Tibial nerve (tissue), 4 donors: ENCODE data around the gene GBF1. TPM values are rescaled to one million over a fixed set of nuclear protein-coding genes. Genes with fewer than 3 reads are reported as not detected.

Experiments used
- DNase-seq, 2 donors: peaks; one replicate each; pipeline ENCODE4 v3.0.0-alpha.2; 2019; ENCODE audit warnings: low spot score in 2 of 2
- H3K27ac ChIP-seq, 4 donors: fragments of 200-600 bp; sonication (generic) in 3 of 4; one replicate each; pipeline ENCODE4 v1.5.1; 2017 to 2019; ENCODE audit warnings: mild to moderate bottlenecking in 1 of 4
- H3K27me3 ChIP-seq, 2 donors: fragments of 200-600 bp; sonication (generic) in 1 of 2; one replicate each; pipeline versions ENCODE4 v1.5.1 to v1.6.0; 2017 to 2019
- H3K36me3 ChIP-seq, 3 donors: fragments of 200-600 bp; sonication (generic); one replicate each; pipeline ENCODE4 v1.5.1; 2018 to 2019
- H3K4me1 ChIP-seq, 4 donors: fragments of 200-600 bp; sonication (generic) in 3 of 4; one replicate each; pipeline ENCODE4 v1.5.1; 2017 to 2019
- H3K4me3 ChIP-seq, 4 donors: fragments of 200-600 bp; sonication (generic) in 3 of 4; one replicate each; pipeline ENCODE4 v1.5.1; 2017 to 2019; ENCODE audit warnings: mild to moderate bottlenecking in 1 of 4, moderate library complexity in 1 of 4
- H3K9me3 ChIP-seq, 4 donors: fragments of 200-600 bp; sonication (generic) in 3 of 4; one replicate each; pipeline ENCODE4 v1.5.1; 2017 to 2019
- CTCF ChIP-seq, 5 experiments: fragments of 200-600 bp in 3 of 5; fragments of 450-650 bp in 2 of 5; sonication (generic) in 3 of 5; IDR thresholded peaks; one replicate each; pipeline ENCODE4 v1.5.1; 2016 to 2019; ENCODE audit warnings: antibody characterized with exemption in 5 of 5, mild to moderate bottlenecking in 3 of 5, moderate library complexity in 2 of 5
- EP300 ChIP-seq, 2 donors: sonication (generic); formaldehyde crosslinking; IDR thresholded peaks; one replicate each; pipeline ENCODE4 v1.6.1; 2017; ENCODE audit warnings: antibody characterized with exemption in 2 of 2, mild to moderate bottlenecking in 1 of 2
- POLR2A ChIP-seq, 2 donors: fragments of 450-650 bp; IDR thresholded peaks; one replicate each; pipeline ENCODE4 v1.6.1; 2017; ENCODE audit warnings: antibody characterized with exemption in 2 of 2, mild to moderate bottlenecking in 2 of 2, moderate library complexity in 2 of 2
- WGBS, 2 donors: methylation state at CpG; one replicate each; pipeline ENCODE4 v1.1.5; 2018; 5-methylcytosine and 5-hydroxymethylcytosine counted together
- total RNA-seq, 4 donors: library from RNA; depleted of rRNA; stranded (reverse); fragments of >200 nt; gene quantifications; one replicate each; pipeline ENCODE4 v1.1.0, GENCODE V29; 2016

Gene GBF1
- total RNA-seq, 4 donors from 2014 or later: 31.0 to 38.0 (median 36.1) TPM

DNA sequence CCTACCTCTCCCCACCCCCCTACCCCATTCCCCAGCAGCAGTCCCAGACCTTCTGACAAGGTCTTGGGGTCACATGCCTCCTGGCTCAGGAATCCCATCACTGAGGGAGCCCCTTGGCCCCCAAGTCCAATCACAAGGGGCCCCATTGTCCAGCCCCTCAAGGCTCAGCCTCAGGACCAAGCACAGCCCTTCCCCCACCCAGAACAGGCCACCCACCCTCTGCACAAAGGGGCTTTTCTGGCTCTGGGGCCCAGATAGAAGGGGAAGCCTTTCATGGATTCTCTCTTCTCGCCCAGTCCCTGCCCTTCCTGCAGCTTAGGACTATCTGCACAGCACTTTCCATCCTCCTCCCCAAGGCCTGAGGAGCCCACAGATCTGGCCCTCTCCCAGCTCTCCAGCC, 180.1 kb downstream of the GBF1 start:
- Histone ChIP-seq H3K9me3 (no peaks in the 10 kb centered on the region), H3K36me3 (peaks cover 0 to 22% (median 7%) of the 10 kb centered on the region in 3 donors), H3K4me3 (peak overlapping the region in 1 of 4 donors; percentile 98), H3K27me3 (no peaks in the 10 kb centered on the region), H3K4me1 (peaks cover 0 to 48% (median 19%) of the 10 kb centered on the region in 4 donors), H3K27ac (peak overlapping the region in 1 of 4 donors; percentile 55)
- TF ChIP-seq EP300 (IDR thresholded peaks at IDR 0.05): no peak
- no peak for TF ChIP-seq POLR2A (IDR thresholded peaks at IDR 0.05)
- no peak for TF ChIP-seq CTCF (IDR thresholded peaks at IDR 0.05)
- WGBS, 2 donors: 21 to 35% methylated on average over 1 of the region's 1 CpG
- DNase-seq: no peak

- TF ChIP-seq POLR2A (IDR thresholded peaks at IDR 0.05): no peak
- no peak for TF ChIP-seq EP300 (IDR thresholded peaks at IDR 0.05)
- no peak for TF ChIP-seq CTCF (IDR thresholded peaks at IDR 0.05)
- Histone ChIP-seq H3K9me3 (no peaks in the 10 kb centered on the region), H3K4me1 (peaks cover 0 to 57% (median 22%) of the 10 kb centered on the region in 4 donors), H3K27ac (no peak overlapping the region), H3K27me3 (no peaks in the 10 kb centered on the region), H3K36me3 (peaks cover 0 to 22% (median 7%) of the 10 kb centered on the region in 3 donors), H3K4me3 (no peak overlapping the region)
- no peak for DNase-seq
- WGBS, 2 donors: 73 to 79% methylated on average over 7 of the region's 7 CpGs
Measured at GRCh38 chr10:102426803-102427287, 181.5 kb downstream of the GBF1 start.

- peaks cover 0 to 7% (median 0%) of the 10 kb centered on the region in 3 donors for H3K36me3 ChIP-seq
- peaks cover 0 to 8% of the 10 kb centered on the region in 2 donors for H3K27me3 ChIP-seq
- peaks cover 0 to 50% (median 12%) of the 10 kb centered on the region in 4 donors for H3K4me1 ChIP-seq
- WGBS, 2 donors: 66 to 75% methylated on average over 8 of the region's 8 CpGs
- H3K4me3 ChIP-seq: no peak overlapping the region
- H3K27ac ChIP-seq: no peak overlapping the region
- TF ChIP-seq CTCF (IDR thresholded peaks at IDR 0.05) (no peak), EP300 (IDR thresholded peaks at IDR 0.05) (no peak), POLR2A (IDR thresholded peaks at IDR 0.05) (no peak)
- no peaks in the 10 kb centered on the region for H3K9me3 ChIP-seq
- DNase-seq: no peak
Measured at GRCh38 chr10:102429468-102429867, 184.1 kb downstream of the GBF1 start.

DNA sequence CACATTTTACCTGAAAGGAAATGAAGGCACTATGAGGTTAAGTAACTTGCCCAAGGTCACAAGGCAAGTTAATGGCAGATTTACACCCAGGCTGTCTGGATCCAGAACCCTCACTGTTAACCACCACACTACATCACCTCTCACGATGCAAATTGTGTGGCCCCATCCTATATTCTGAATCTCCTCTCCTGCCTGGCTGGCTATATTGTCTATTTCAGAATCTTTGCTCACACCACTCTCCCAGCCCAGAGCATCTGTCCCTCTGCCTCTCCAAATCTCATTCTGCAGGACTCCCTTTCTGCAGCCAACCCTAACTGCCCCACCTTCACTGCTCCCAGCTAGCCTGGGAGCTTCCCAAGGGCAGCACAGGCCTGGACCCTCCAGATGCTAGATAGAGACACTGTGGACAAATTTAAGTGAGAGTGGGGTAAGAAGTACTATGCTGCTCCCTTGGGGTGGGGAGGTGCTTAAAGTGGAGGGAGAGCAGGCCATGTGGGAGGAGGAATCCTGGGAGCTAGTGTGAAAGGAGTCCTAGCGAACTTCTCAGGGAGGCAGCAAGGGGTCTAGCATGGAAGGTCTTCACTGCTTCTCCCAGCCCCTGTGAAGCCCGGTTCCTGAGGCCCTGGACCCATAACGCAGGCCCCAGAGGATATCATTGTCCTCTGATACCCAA, 186.3 kb downstream of the GBF1 start:
- no peak for TF ChIP-seq EP300 (IDR thresholded peaks at IDR 0.05)
- no peak for TF ChIP-seq CTCF (IDR thresholded peaks at IDR 0.05)
- TF ChIP-seq POLR2A (IDR thresholded peaks at IDR 0.05): no peak
- 11 to 14% methylated on average over 4 of the region's 4 CpGs for WGBS, 2 donors
- Histone ChIP-seq H3K27me3 (peaks cover 0 to 25% of the 10 kb centered on the region in 2 donors), H3K4me3 (peak overlapping the region; percentile 76 to 100 (median 92)), H3K36me3 (no peaks in the 10 kb centered on the region), H3K27ac (peak overlapping the region; percentile 60 to 92 (median 90)), H3K4me1 (peaks cover 0 to 51% (median 15%) of the 10 kb centered on the region in 4 donors), H3K9me3 (no peaks in the 10 kb centered on the region)
- no peak for DNase-seq

Other genes starting within 250 kb of the GBF1 start
- gene ARMH3, start 189.4 kb upstream of the GBF1 start, total RNA-seq: 10 to 100 TPM; 16.9 to 19.5 (median 18.5) TPM
- gene HPS6, start 180.2 kb upstream of the GBF1 start, total RNA-seq: 10 to 100 TPM; 33.5 to 36.5 (median 34.8) TPM
- gene LDB1, start 125.2 kb upstream of the GBF1 start, total RNA-seq: 10 to 100 TPM; 37.0 to 50.7 (median 45.8) TPM
- 10 to 100 TPM; 10.1 to 26.4 (median 18.7) TPM for gene PPRC1, start 112.5 kb upstream of the GBF1 start, total RNA-seq
- gene NOLC1, start 93.1 kb upstream of the GBF1 start, total RNA-seq: 10 to 100 TPM; 31.2 to 58.2 (median 51.4) TPM
- gene ELOVL3, start 19.2 kb upstream of the GBF1 start, total RNA-seq: not detected
- not detected for gene PITX3, start 4.0 kb upstream of the GBF1 start, total RNA-seq
- 10 to 100 TPM; 19.3 to 49.2 (median 31.8) TPM for gene NFKB2, start 150.2 kb downstream of the GBF1 start, total RNA-seq
- 1 to 10 TPM in 1 of 4 donors, under 1 TPM in 3; 0.30 to 1.1 (median 0.70) TPM for gene PSD, start 173.3 kb downstream of the GBF1 start, total RNA-seq
- gene FBXL15, start 175.3 kb downstream of the GBF1 start, total RNA-seq: 10 to 100 TPM; 25.8 to 51.1 (median 46.2) TPM
- 100 to 1,000 TPM in 3 of 4 donors, 10 to 100 TPM in 1; 86.4 to 195 (median 131) TPM for gene CUEDC2, start 187.0 kb downstream of the GBF1 start, total RNA-seq
- gene C10orf95, start 206.0 kb downstream of the GBF1 start, total RNA-seq: 1 to 10 TPM in 1 of 4 donors, not detected in 3; 1.4 TPM